Retinal pigment epithelial cell (primary cell): Measurements from ENCODE around the gene QPRT.
"Not testable (repeated sequence)": the region's sequence is repeated elsewhere in the genome, so short reads cannot be mapped to it uniquely, and the experiment has no call there.

Experiments
- DNase-seq: peaks from one replicate; pipeline ENCODE4 v3.0.0-alpha.2; 2010; ENCODE audit warnings: low read depth
- H3K4me3 ChIP-seq: 2 replicates; pipeline ENCODE4 v1.5.1; 2011; ENCODE audit warnings: mild to moderate bottlenecking, low read length, control low read depth, moderate library complexity
- TF ChIP-seq, protein P1 (sequence below): conservative IDR thresholded peaks from 2 replicates; pipeline ENCODE4 v1.5.1; 2011; ENCODE audit warnings: low read depth, low read length, control low read depth, inconsistent platforms

The QPRT gene

DNA sequence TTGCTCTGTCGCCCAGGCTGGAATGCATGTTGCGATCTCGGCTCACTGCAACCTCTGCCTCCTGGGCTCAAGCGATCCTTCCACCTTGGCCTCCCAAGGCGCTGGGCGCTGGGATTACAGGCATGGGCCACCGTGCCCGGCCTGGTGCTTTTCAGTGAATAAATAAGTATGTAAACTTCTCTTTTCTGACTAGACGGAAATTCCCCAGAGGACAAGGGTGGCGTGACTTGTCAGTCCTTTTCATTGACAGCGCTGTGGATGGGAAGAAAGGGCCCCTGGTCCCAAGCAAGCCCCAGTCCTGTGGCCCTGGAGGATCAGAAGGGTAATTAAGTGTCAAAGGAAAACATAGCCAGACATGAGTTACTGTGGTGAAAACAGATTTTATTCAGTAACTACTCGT, 25.5 kb upstream of the QPRT start:
- H3K4me3 ChIP-seq, result no peak overlapping the region
- TF ChIP-seq, protein P1, sequence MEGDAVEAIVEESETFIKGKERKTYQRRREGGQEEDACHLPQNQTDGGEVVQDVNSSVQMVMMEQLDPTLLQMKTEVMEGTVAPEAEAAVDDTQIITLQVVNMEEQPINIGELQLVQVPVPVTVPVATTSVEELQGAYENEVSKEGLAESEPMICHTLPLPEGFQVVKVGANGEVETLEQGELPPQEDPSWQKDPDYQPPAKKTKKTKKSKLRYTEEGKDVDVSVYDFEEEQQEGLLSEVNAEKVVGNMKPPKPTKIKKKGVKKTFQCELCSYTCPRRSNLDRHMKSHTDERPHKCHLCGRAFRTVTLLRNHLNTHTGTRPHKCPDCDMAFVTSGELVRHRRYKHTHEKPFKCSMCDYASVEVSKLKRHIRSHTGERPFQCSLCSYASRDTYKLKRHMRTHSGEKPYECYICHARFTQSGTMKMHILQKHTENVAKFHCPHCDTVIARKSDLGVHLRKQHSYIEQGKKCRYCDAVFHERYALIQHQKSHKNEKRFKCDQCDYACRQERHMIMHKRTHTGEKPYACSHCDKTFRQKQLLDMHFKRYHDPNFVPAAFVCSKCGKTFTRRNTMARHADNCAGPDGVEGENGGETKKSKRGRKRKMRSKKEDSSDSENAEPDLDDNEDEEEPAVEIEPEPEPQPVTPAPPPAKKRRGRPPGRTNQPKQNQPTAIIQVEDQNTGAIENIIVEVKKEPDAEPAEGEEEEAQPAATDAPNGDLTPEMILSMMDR, result no peak
- no peak for DNase-seq

DNA sequence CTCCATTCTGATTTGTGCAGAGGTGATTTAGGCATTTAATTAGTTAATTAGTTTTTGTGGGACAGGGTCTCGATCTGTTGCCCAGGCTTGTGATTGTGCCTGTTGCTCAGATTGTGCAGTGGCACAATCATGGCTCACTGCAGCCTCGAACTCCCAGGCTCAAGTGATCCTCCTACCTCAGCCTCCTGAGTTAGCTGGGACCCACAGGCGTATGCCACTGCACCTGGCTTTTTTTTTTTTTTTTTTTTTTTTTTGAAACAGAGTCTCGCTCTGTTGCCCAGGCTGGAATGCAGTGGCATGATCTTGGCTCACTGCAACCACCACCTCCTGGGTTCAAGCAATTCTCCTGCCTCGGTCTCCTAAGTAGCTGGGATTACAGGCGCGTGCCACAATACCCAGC, 25.1 kb upstream of the QPRT start:
- not testable (repeated sequence) for H3K4me3 ChIP-seq, DNase-seq

DNA sequence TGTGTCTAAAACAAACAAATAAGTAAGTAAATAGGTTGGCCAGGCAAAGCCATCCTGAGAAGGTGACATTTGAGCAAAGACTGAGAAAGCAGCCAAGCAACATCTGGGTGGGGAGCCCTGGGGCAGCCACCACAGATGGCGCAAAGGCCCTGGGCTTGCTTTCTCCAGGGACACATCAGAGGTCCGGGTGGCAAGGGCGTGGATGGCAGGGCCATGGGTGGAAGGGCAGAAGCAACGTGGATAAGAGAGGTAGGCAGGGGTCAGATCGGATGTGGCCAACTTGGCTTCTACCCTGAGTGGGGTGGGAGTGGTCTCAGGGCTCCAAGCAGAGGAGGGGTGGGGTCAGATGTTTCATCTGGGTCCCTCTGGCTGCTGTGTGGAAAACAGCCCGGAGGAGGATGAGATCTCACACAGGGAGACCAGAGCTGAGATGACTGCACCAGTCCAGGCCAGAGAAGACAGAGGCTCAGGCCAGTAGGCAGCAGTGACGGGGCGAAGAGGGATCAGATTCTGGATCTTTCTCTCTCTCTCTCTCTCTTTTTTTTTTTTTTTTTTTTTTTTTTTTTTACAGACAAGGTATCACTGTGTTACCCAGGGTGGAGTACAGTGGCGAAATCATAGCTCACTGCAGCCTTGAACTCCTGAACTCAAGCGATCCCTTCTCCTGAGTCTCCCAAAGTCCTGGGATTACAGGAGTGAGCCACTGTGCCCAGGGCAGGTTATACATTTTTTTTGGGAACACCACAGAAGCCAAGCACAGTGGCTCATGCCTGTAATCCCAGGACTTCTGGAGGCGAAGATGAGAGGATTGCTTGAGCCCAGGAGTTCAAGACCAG, 22.1 kb upstream of the QPRT start:
- no peak for DNase-seq
- TF ChIP-seq, protein P1, result no peak
- H3K4me3 ChIP-seq, result no peak overlapping the region

DNA sequence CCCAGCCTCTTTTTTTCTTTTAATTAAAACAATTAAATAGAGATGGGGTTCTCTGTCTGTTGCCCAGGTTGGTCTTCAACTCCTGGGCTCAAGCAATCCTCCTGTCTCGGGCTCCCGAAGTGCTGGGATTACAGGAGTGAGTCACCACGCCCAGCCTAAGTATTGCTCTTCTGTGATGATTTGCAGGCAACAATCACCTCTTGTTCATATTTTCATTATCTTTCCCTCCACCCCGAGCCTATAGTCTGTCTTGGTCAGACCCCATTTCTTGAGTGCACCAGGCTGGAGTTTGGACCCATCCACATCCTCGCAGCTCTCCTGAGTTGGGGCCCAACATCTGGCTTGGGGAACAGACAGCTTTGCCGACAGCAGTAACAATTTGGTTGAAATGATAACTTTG, 20.3 kb upstream of the QPRT start:
- no peak overlapping the region for H3K4me3 ChIP-seq
- TF ChIP-seq, protein P1, result no peak
- DNase-seq, result no peak

DNA sequence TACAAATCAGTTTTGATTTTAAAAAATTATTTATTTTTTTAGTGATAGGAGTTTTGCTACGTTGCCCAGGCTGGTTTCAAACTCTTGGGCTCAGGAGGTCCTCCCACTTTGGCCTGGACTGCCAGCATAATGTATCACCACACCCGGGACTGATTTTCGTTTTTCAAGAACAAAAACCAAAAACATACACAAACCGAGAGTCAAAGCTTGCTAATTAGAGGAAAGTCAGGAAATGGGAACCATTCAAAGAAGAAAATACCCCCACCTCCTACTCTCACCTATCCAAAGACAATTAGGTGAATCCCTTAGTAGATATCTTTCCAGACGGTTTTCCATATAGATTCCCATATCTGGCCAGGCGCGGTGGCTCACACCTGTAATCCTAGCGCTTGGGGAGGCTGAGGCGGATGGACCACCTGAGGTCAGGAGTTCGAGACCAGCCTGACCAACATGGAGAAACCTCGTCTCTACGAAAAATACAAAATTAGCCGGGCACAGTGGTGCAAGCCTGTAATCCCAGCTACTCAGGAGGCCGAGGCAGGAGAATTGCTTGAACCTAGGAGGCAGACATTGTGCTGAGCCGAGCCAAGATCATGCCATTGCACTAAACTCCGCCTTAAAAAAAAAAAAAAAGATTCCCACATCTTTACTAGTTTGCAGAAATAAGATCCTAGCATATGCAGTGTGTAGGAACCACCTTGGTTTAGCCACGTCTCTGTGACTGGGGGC, 16.8 kb upstream of the QPRT start:
- TF ChIP-seq, protein P1, result no peak
- no peak for DNase-seq
- H3K4me3 ChIP-seq, result no peak overlapping the region

DNA sequence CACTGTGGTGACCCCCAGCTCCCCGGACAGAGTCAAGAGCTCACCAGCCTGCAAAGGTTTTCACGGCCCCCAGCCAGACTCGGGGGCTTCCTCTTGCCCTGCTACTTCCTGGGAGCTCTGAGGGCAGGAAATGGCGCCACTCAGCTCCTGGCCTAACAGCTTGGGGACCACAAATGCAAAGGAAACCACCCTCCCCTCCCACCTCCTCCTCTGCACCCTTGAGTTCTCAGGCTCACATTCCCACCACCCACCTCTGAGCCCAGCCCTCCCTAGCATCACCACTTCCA, 16.3 kb upstream of the QPRT start:
- no peak for DNase-seq
- TF ChIP-seq, protein P1, result no peak
- no peak overlapping the region for H3K4me3 ChIP-seq

DNA sequence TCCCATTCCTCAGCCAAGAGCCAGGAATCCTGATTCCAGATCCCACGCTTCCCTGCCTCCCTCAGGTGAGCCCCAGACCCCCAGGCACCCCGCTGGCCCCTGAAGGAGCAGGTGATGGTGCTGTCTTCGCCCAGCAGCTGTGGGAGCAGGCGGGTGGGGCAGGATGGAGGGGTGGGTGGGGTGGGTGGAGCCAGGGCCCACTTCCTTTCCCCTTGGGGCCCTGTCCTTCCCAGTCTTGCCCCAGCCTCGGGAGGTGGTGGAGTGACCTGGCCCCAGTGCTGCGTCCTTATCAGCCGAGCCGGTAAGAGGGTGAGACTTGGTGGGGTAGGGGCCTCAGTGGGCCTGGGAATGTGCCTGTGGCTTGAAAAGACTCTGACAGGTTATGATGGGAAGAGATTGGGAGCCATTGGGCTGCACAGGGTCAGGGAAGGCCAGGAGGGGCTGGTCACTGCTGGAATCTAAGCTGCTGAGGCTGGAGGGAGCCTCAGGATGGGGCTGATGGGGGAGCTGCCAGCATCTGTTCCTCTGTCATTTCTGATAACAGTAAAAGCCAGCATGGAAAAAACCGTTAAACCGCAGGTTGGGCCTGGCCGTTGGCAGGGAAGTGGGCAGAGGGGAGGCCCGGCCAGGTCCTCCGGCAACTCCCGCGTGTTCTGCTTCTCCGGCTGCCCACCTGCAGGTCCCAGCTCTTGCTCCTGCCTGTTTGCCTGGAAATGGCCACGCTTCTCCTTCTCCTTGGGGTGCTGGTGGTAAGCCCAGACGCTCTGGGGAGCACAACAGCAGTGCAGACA, 15.8 kb upstream of the QPRT start, which contains the start of gene SPN:
Gene SPN (plus strand): TSS at position 232 of the 791 bp plus-strand sequence. CDS start 482 bp downstream, at position 714.
- no peak within 1 kb of the TSS for H3K4me3 ChIP-seq
- TF ChIP-seq, protein P1, result no peak
- no peak for DNase-seq
